ENCODE data around the gene SLC24A5.

The SLC24A5 gene

DNA sequence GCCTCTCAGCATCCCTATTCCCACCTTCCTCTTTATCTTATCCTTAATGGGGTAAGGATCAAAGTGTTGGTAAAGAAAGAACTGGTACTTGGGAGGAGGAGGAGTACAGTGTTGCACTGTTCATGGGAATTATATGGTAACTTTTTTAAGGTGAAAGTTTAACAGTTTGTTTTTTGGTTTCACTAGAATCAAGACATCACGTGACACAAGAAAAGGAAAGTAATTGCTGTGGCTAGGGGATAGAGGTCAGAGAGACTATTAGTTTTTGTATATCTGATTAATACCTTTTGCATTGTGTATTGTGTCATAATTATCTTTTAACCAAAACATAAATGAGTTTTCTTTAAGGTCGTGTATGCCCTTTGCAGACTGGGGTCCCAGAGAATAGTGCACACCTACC is 23.5 kb upstream of the SLC24A5 start:
- no peak overlapping the region for H4K12ac ChIP-seq (ENCODE audit: low read depth, low read length)
- no peak overlapping the region for H3K23ac ChIP-seq (ENCODE audit: low read length)
- no peak overlapping the region for H4K8ac ChIP-seq (ENCODE audit: low read depth, low read length)
- no peak overlapping the region for H2AK5ac ChIP-seq (ENCODE audit: low read length)
- no peaks in the 10 kb centered on the region for H3K79me2 ChIP-seq (ENCODE audit: control insufficient read depth, insufficient read depth, low read length, poor library complexity)
- H3K79me1 ChIP-seq (ENCODE audit: low read length), result no peaks in the 10 kb centered on the region
- no peak overlapping the region for H2BK12ac ChIP-seq (ENCODE audit: low read length)
- H3K4me3 ChIP-seq (ENCODE audit: low read depth, low read length), result no peak overlapping the region
- H3K4me1 ChIP-seq (ENCODE audit: control insufficient read depth in 1 of 2, insufficient read depth in 2 of 2, low read length in 2 of 2), result no peaks in the 10 kb centered on the region
- no peak overlapping the region for H4K91ac ChIP-seq (ENCODE audit: low read depth, low read length)
- H3K9me3 ChIP-seq (ENCODE audit: insufficient read depth, low read depth, low read length), result no peaks in the 10 kb centered on the region
- H2BK120ac ChIP-seq (ENCODE audit: insufficient read depth, low read length, poor library complexity), result no peak overlapping the region
- H3K27ac ChIP-seq (ENCODE audit: low read depth, low read length), result no peak overlapping the region
- H3K14ac ChIP-seq (ENCODE audit: low read length), result no peak overlapping the region
- H3K18ac ChIP-seq (ENCODE audit: low read length), result no peak overlapping the region
- no CpG with 5 or more reads among the region's 2 CpGs for WGBS (ENCODE audit: extremely low coverage, insufficient coverage, insufficient read length)
- H3K36me3 ChIP-seq (ENCODE audit: control insufficient read depth in 1 of 2, insufficient read depth in 2 of 2, low read length in 2 of 2), result no peaks in the 10 kb centered on the region
- H3K4me2 ChIP-seq (ENCODE audit: low read length), result no peak overlapping the region
- H3K4ac ChIP-seq (ENCODE audit: low read depth, low read length), result no peak overlapping the region
- no peaks in the 10 kb centered on the region for H3K27me3 ChIP-seq (ENCODE audit: insufficient read depth, low read length)
- no peak overlapping the region for H3K9ac ChIP-seq (ENCODE audit: low read length)
- no peak for DNase-seq
- H2AFZ ChIP-seq (ENCODE audit: insufficient read depth, low read length, poor library complexity), result no peak overlapping the region
- no peak overlapping the region for H2BK5ac ChIP-seq (ENCODE audit: low read depth, low read length, poor library complexity)

DNA sequence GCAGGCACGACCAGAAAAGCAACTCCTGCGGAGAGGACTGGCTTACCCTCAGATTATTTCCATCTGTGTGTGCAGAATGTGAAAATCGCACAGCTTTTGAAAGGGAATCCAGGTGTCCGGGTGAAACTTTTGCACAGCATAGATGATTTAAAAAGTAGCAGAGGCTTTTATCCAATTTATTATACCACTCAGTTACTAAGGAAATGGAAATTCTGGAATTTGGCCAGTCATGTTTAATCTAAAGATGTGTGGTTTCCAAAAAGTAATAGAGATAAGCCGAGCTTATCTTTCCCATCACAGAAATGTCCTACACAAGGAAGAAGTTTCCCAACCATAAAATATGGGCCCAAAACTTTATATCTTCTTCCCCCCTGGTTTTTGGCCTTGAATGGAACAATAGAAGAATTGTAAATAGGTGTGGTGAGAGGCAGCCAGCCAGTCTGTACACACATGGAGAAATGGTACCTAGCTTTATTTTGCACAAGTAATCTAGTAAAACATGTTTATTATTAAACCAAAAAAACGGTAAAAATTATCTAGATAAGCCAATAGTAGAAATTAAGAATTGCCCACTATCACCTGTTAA is 19.3 kb upstream of the SLC24A5 start:
- no peak overlapping the region for H2BK5ac ChIP-seq (ENCODE audit: low read depth, low read length, poor library complexity)
- H3K27ac ChIP-seq (ENCODE audit: low read depth, low read length), result no peak overlapping the region
- no peaks in the 10 kb centered on the region for H3K36me3 ChIP-seq (ENCODE audit: control insufficient read depth in 1 of 2, insufficient read depth in 2 of 2, low read length in 2 of 2)
- no peak overlapping the region for H4K91ac ChIP-seq (ENCODE audit: low read depth, low read length)
- no peak overlapping the region for H3K4me2 ChIP-seq (ENCODE audit: low read length)
- H3K79me1 ChIP-seq (ENCODE audit: low read length), result no peaks in the 10 kb centered on the region
- no peak overlapping the region for H2BK120ac ChIP-seq (ENCODE audit: insufficient read depth, low read length, poor library complexity)
- H3K27me3 ChIP-seq (ENCODE audit: insufficient read depth, low read length), result no peaks in the 10 kb centered on the region
- no peak overlapping the region for H4K12ac ChIP-seq (ENCODE audit: low read depth, low read length)
- no peak overlapping the region for H4K8ac ChIP-seq (ENCODE audit: low read depth, low read length)
- H2AFZ ChIP-seq (ENCODE audit: insufficient read depth, low read length, poor library complexity), result no peak overlapping the region
- no peaks in the 10 kb centered on the region for H3K79me2 ChIP-seq (ENCODE audit: control insufficient read depth, insufficient read depth, low read length, poor library complexity)
- H3K18ac ChIP-seq (ENCODE audit: low read length), result no peak overlapping the region
- H3K14ac ChIP-seq (ENCODE audit: low read length), result no peak overlapping the region
- H2BK12ac ChIP-seq (ENCODE audit: low read length), result no peak overlapping the region
- H3K9ac ChIP-seq (ENCODE audit: low read length), result no peak overlapping the region
- H3K4ac ChIP-seq (ENCODE audit: low read depth, low read length), result no peak overlapping the region
- H3K9me3 ChIP-seq (ENCODE audit: insufficient read depth, low read depth, low read length), result no peaks in the 10 kb centered on the region
- H3K4me3 ChIP-seq (ENCODE audit: low read depth, low read length), result no peak overlapping the region
- H3K23ac ChIP-seq (ENCODE audit: low read length), result no peak overlapping the region
- WGBS (ENCODE audit: extremely low coverage, insufficient coverage, insufficient read length), result no CpG with 5 or more reads among the region's 6 CpGs
- H2AK5ac ChIP-seq (ENCODE audit: low read length), result no peak overlapping the region
- no peak for DNase-seq
- no peaks in the 10 kb centered on the region for H3K4me1 ChIP-seq (ENCODE audit: control insufficient read depth in 1 of 2, insufficient read depth in 2 of 2, low read length in 2 of 2)

DNA sequence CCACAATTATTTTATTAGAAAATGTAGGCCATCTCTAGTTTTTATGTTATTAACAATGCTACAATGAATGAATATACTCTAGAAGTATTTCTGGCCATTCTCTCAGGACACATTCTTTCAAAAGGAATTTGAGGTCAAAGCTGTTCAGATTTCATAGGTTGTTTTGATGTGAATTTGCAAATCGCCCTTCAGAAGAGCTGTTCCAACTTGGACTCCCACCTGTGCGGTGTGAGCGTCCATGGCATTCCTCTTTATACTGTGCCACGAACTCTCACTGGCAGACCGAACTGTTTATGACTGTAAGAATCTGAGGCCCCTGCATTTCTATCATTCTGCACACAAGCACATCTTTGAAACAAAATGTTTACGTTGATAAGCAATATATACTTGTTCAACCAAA is 18.6 kb upstream of the SLC24A5 start:
- Histone ChIP-seq H3K79me1 (ENCODE audit: low read length) (no peaks in the 10 kb centered on the region), H4K8ac (ENCODE audit: low read depth, low read length) (no peak overlapping the region), H3K4me2 (ENCODE audit: low read length) (no peak overlapping the region), H2BK120ac (ENCODE audit: insufficient read depth, low read length, poor library complexity) (no peak overlapping the region), H3K14ac (ENCODE audit: low read length) (no peak overlapping the region), H4K91ac (ENCODE audit: low read depth, low read length) (no peak overlapping the region), H3K18ac (ENCODE audit: low read length) (no peak overlapping the region), H3K4me1 (ENCODE audit: control insufficient read depth in 1 of 2, insufficient read depth in 2 of 2, low read length in 2 of 2) (no peaks in the 10 kb centered on the region), H3K4ac (ENCODE audit: low read depth, low read length) (no peak overlapping the region), H2BK12ac (ENCODE audit: low read length) (no peak overlapping the region), H3K9ac (ENCODE audit: low read length) (no peak overlapping the region), H3K4me3 (ENCODE audit: low read depth, low read length) (no peak overlapping the region), H2AK5ac (ENCODE audit: low read length) (no peak overlapping the region), H2AFZ (ENCODE audit: insufficient read depth, low read length, poor library complexity) (no peak overlapping the region), H4K12ac (ENCODE audit: low read depth, low read length) (no peak overlapping the region), H3K23ac (ENCODE audit: low read length) (no peak overlapping the region), H3K27ac (ENCODE audit: low read depth, low read length) (no peak overlapping the region), H3K9me3 (ENCODE audit: insufficient read depth, low read depth, low read length) (no peaks in the 10 kb centered on the region), H2BK5ac (ENCODE audit: low read depth, low read length, poor library complexity) (no peak overlapping the region), H3K36me3 (ENCODE audit: control insufficient read depth in 1 of 2, insufficient read depth in 2 of 2, low read length in 2 of 2) (no peaks in the 10 kb centered on the region), H3K79me2 (ENCODE audit: control insufficient read depth, insufficient read depth, low read length, poor library complexity) (no peaks in the 10 kb centered on the region), H3K27me3 (ENCODE audit: insufficient read depth, low read length) (no peaks in the 10 kb centered on the region)
- DNase-seq, result no peak
- no CpG with 5 or more reads among the region's 6 CpGs for WGBS (ENCODE audit: extremely low coverage, insufficient coverage, insufficient read length)

DNA sequence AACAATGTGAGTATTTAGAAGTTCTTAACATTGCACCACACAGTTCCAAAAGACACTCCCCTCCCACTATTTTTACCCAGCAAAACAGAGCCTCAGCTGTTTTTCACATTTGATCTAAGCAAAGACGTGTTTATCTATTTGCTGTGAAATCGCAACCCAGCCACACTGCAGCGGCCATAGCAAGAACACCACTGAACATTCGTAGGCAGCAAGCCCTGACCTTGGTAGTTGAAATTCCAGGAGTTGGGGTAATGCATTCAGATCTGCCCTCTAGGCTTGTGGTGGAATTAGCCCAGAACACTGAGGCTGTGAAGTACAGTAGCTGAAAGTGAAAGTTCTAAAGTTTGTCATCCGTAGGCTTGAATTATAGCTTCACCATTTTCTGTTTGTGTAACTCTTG is 17.1 kb upstream of the SLC24A5 start:
- Histone ChIP-seq H3K9me3 (ENCODE audit: insufficient read depth, low read depth, low read length) (no peaks in the 10 kb centered on the region), H3K27me3 (ENCODE audit: insufficient read depth, low read length) (no peaks in the 10 kb centered on the region), H3K36me3 (ENCODE audit: control insufficient read depth in 1 of 2, insufficient read depth in 2 of 2, low read length in 2 of 2) (no peaks in the 10 kb centered on the region), H3K14ac (ENCODE audit: low read length) (no peak overlapping the region), H2BK120ac (ENCODE audit: insufficient read depth, low read length, poor library complexity) (no peak overlapping the region), H4K91ac (ENCODE audit: low read depth, low read length) (no peak overlapping the region), H3K9ac (ENCODE audit: low read length) (no peak overlapping the region), H3K4me2 (ENCODE audit: low read length) (no peak overlapping the region), H3K79me1 (ENCODE audit: low read length) (no peaks in the 10 kb centered on the region), H3K18ac (ENCODE audit: low read length) (no peak overlapping the region), H2AK5ac (ENCODE audit: low read length) (no peak overlapping the region), H3K27ac (ENCODE audit: low read depth, low read length) (no peak overlapping the region), H3K4ac (ENCODE audit: low read depth, low read length) (no peak overlapping the region), H4K12ac (ENCODE audit: low read depth, low read length) (no peak overlapping the region), H4K8ac (ENCODE audit: low read depth, low read length) (no peak overlapping the region), H2BK5ac (ENCODE audit: low read depth, low read length, poor library complexity) (no peak overlapping the region), H3K4me1 (ENCODE audit: control insufficient read depth in 1 of 2, insufficient read depth in 2 of 2, low read length in 2 of 2) (no peaks in the 10 kb centered on the region), H3K23ac (ENCODE audit: low read length) (no peak overlapping the region), H3K79me2 (ENCODE audit: control insufficient read depth, insufficient read depth, low read length, poor library complexity) (no peaks in the 10 kb centered on the region), H2AFZ (ENCODE audit: insufficient read depth, low read length, poor library complexity) (no peak overlapping the region), H2BK12ac (ENCODE audit: low read length) (no peak overlapping the region), H3K4me3 (ENCODE audit: low read depth, low read length) (no peak overlapping the region)
- DNase-seq, result peak in 1 of 2 donors; percentile 3
- no CpG with 5 or more reads among the region's 5 CpGs for WGBS (ENCODE audit: extremely low coverage, insufficient coverage, insufficient read length)
